ENCODE results near the gene ATG7. TPM values are rescaled to one million over a fixed set of nuclear protein-coding genes. Genes with fewer than 3 reads are reported as not detected.
"Not testable (repeated sequence)": the region's sequence is repeated elsewhere in the genome, so short reads cannot be mapped to it uniquely, and the experiment has no call there.

Gene ATG7
- total and polyA plus RNA-seq, 2 donors from 2014 or later = 15.3 to 54.9 TPM

DNA sequence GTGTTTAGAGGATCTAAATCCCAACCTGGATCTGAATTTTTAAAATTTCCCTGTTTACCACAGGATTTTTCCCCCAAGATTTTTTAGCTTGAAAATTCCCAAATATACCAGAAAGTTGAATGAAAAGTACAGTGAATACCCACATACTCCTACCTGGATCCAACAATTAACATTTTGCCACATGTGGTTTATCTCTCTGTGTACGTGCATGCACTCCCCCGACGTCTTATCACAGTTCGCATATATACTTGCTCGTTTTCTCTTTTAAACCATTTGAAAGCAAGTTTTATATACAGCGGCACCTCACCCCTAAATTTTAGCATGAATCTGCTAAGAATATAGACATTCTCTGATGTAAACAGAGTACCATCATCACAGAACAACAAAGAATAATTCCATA lies 165.3 kb downstream of the ATG7 start:
- FAIRE-seq (no peak), DNase-seq (no peak)
- peaks cover 0 to 6% (median 3%) of the 10 kb centered on the region in 3 donors for H3K4me1 ChIP-seq (ENCODE audit: control insufficient read depth in 2 of 3, insufficient read depth in 2 of 3, low read depth in 1 of 3, low read length in 3 of 3)
- no peaks in the 10 kb centered on the region for H3K36me3 ChIP-seq (ENCODE audit: control insufficient read depth in 2 of 3, insufficient read depth in 3 of 3, low read length in 3 of 3)
- no peaks in the 10 kb centered on the region for H3K9me3 ChIP-seq (ENCODE audit: control insufficient read depth in 2 of 3, insufficient read depth in 1 of 3, low read length in 3 of 3)
- no peaks in the 10 kb centered on the region for H3K27me3 ChIP-seq (ENCODE audit: control insufficient read depth, insufficient read depth, low read length)
- TF ChIP-seq, protein P1, sequence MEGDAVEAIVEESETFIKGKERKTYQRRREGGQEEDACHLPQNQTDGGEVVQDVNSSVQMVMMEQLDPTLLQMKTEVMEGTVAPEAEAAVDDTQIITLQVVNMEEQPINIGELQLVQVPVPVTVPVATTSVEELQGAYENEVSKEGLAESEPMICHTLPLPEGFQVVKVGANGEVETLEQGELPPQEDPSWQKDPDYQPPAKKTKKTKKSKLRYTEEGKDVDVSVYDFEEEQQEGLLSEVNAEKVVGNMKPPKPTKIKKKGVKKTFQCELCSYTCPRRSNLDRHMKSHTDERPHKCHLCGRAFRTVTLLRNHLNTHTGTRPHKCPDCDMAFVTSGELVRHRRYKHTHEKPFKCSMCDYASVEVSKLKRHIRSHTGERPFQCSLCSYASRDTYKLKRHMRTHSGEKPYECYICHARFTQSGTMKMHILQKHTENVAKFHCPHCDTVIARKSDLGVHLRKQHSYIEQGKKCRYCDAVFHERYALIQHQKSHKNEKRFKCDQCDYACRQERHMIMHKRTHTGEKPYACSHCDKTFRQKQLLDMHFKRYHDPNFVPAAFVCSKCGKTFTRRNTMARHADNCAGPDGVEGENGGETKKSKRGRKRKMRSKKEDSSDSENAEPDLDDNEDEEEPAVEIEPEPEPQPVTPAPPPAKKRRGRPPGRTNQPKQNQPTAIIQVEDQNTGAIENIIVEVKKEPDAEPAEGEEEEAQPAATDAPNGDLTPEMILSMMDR (IDR thresholded peaks at IDR 0.05; ENCODE audit: borderline replicate concordance, extremely low read depth, insufficient read depth) = no peak
- no peak overlapping the region for H3K4me3 ChIP-seq (ENCODE audit: low read length in 3 of 3)
- intact Hi-C loops (cut with DNase I) = no loop called here
- H3K9ac ChIP-seq (ENCODE audit: low read length in 3 of 3) = no peak overlapping the region
- H3K27ac ChIP-seq (ENCODE audit: low read depth in 2 of 2, low read length in 2 of 2) = no peak overlapping the region

DNA sequence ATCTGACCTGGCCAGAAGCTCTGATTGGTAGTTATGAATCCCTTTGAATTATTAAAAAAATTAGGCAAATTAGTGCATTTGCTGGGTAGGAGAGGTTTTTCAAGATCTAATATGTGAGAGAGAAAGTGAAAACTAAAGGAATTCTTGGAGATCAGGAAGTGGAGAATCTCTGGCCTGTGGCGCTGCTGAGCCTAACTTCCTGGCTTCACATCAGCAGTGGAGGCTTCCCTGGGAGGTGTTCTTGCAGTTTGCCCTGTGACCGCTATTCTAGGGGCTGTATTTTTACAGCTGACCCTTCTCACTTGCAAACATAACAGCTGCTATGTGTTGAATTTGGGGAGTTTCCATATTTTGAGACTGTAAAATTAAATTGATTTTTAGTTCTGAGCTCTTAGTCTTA lies 166.4 kb downstream of the ATG7 start:
- intact Hi-C loops (cut with DNase I) = no loop called here
- FAIRE-seq (no peak), DNase-seq (peak in 3 of 5 donors; percentile 38 to 84 (median 42))
- TF ChIP-seq, protein P1 (IDR thresholded peaks at IDR 0.05; ENCODE audit: borderline replicate concordance, extremely low read depth, insufficient read depth) = peak; percentile 1
- H3K4me1 ChIP-seq (ENCODE audit: control insufficient read depth in 2 of 3, insufficient read depth in 2 of 3, low read depth in 1 of 3, low read length in 3 of 3) = peaks cover 0 to 6% (median under 1%) of the 10 kb centered on the region in 3 donors
- H3K36me3 ChIP-seq (ENCODE audit: control insufficient read depth in 2 of 3, insufficient read depth in 3 of 3, low read length in 3 of 3) = no peaks in the 10 kb centered on the region
- no peaks in the 10 kb centered on the region for H3K27me3 ChIP-seq (ENCODE audit: control insufficient read depth, insufficient read depth, low read length)
- H3K9me3 ChIP-seq (ENCODE audit: control insufficient read depth in 2 of 3, insufficient read depth in 1 of 3, low read length in 3 of 3) = no peaks in the 10 kb centered on the region
- no peak overlapping the region for H3K27ac ChIP-seq (ENCODE audit: low read depth in 2 of 2, low read length in 2 of 2)
- H3K9ac ChIP-seq (ENCODE audit: low read length in 3 of 3) = no peak overlapping the region
- no peak overlapping the region for H3K4me3 ChIP-seq (ENCODE audit: low read length in 3 of 3)

DNA sequence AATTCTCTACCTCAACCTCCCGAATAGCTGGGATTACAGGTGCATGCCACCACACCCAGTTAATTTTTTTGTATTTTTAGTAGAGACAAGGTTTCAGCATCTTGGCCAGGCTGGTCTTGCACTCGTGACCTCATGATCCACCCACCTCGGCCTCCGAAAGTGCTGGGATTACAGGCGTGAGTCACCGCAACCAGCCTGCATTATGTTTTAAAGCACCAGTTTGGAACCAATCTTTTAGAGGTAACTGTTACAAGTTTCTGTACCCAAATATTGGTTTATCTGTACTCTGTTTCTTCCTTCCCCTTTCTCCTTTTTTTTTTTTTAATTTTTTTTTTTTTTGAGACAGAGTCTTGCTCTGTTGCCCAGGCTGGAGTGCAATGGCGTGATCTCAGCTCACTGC lies 169.1 kb downstream of the ATG7 start:
- DNase-seq; H3K36me3 ChIP-seq (ENCODE audit: control insufficient read depth in 2 of 3, insufficient read depth in 3 of 3, low read length in 3 of 3); H3K4me1 ChIP-seq (ENCODE audit: control insufficient read depth in 2 of 3, insufficient read depth in 2 of 3, low read depth in 1 of 3, low read length in 3 of 3); H3K9me3 ChIP-seq (ENCODE audit: control insufficient read depth in 2 of 3, insufficient read depth in 1 of 3, low read length in 3 of 3); FAIRE-seq; H3K4me3 ChIP-seq (ENCODE audit: low read length in 3 of 3); H3K27ac ChIP-seq (ENCODE audit: low read depth in 2 of 2, low read length in 2 of 2); H3K9ac ChIP-seq (ENCODE audit: low read length in 3 of 3); H3K27me3 ChIP-seq (ENCODE audit: control insufficient read depth, insufficient read depth, low read length); intact Hi-C loops (cut with DNase I): not testable (repeated sequence)

DNA sequence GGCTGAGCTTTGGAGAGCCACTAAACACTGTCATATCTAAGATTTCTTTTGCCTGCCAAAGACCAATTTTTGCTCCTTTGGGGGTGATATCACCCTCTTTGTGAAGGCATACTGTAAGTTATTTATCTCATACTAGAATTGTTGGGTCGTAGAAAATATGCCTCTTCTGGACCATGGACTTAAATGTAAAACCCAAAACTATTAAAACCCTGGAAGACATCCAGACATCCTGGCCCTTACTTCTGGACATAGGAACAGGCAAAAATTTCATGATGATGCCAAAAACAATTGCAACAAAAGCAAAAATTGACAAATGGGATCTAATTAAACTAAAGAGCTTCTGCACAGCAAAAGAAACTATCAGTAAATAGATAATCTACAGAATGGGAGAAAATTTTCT lies 172.2 kb downstream of the ATG7 start:
- H3K4me1 ChIP-seq (ENCODE audit: control insufficient read depth in 2 of 3, insufficient read depth in 2 of 3, low read depth in 1 of 3, low read length in 3 of 3) = no peaks in the 10 kb centered on the region
- no peak for DNase-seq
- intact Hi-C loops (cut with DNase I) = no loop called here
- H3K4me3 ChIP-seq (ENCODE audit: low read length in 3 of 3) = no peak overlapping the region
- H3K9ac ChIP-seq (ENCODE audit: low read length in 3 of 3) = no peak overlapping the region
- TF ChIP-seq, protein P1 (IDR thresholded peaks at IDR 0.05; ENCODE audit: borderline replicate concordance, extremely low read depth, insufficient read depth) = no peak
- no peaks in the 10 kb centered on the region for H3K36me3 ChIP-seq (ENCODE audit: control insufficient read depth in 2 of 3, insufficient read depth in 3 of 3, low read length in 3 of 3)
- no peak overlapping the region for H3K27ac ChIP-seq (ENCODE audit: low read depth in 2 of 2, low read length in 2 of 2)
- no peaks in the 10 kb centered on the region for H3K9me3 ChIP-seq (ENCODE audit: control insufficient read depth in 2 of 3, insufficient read depth in 1 of 3, low read length in 3 of 3)
- no peaks in the 10 kb centered on the region for H3K27me3 ChIP-seq (ENCODE audit: control insufficient read depth, insufficient read depth, low read length)
- FAIRE-seq = no peak

DNA sequence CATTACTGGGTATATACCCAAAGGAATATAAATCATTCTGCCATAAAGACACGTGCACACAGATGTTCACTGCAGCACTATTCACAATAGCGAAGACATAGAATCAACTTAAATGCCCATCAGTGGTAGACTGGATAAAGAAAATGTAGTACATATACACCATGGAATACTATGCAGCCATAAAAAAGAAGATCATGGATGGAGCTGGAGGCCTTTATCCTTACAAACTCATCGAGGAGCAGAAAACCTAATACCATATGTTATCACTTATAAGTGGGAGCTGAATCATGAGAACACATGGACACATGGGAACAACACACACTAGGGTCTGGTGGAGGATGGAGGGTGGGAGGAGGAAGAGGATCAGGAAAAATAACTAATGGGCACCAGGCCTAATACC lies 173.0 kb downstream of the ATG7 start:
- H3K4me3 ChIP-seq (ENCODE audit: low read length in 3 of 3); H3K9me3 ChIP-seq (ENCODE audit: control insufficient read depth in 2 of 3, insufficient read depth in 1 of 3, low read length in 3 of 3); DNase-seq; H3K27me3 ChIP-seq (ENCODE audit: control insufficient read depth, insufficient read depth, low read length); intact Hi-C loops (cut with DNase I); FAIRE-seq; H3K36me3 ChIP-seq (ENCODE audit: control insufficient read depth in 2 of 3, insufficient read depth in 3 of 3, low read length in 3 of 3); H3K4me1 ChIP-seq (ENCODE audit: control insufficient read depth in 2 of 3, insufficient read depth in 2 of 3, low read depth in 1 of 3, low read length in 3 of 3); H3K27ac ChIP-seq (ENCODE audit: low read depth in 2 of 2, low read length in 2 of 2); H3K9ac ChIP-seq (ENCODE audit: low read length in 3 of 3): not testable (repeated sequence)

All from kidney (tissue), 14 donors.